ENCODE data around the gene CNNM1. TPM values are rescaled to one million over a fixed set of nuclear protein-coding genes. Genes with fewer than 3 reads are reported as not detected.

The CNNM1 gene
- polyA plus RNA-seq, 2 of the 4 experiments (the other 2 are of a cell fraction), result 14.2 to 17.5 TPM

GRCh38 chr10:99391346-99391745, 62.2 kb downstream of the CNNM1 start:
- TF ChIP-seq JUNB (IDR thresholded peaks at IDR 0.05), result no peak
- TF ChIP-seq USF2 (IDR thresholded peaks at IDR 0.05), result no peak
- TF ChIP-seq HDAC2 (IDR thresholded peaks at IDR 0.05), result no peak
- TF ChIP-seq FOXS1 (CRISPR knock-in tag; IDR thresholded peaks at IDR 0.05), result no peak
- no peak for TF ChIP-seq PBX3 (IDR thresholded peaks at IDR 0.05)
- TF ChIP-seq ZNF302 (CRISPR knock-in tag; IDR thresholded peaks at IDR 0.05), result no peak
- no peak for TF ChIP-seq FOSB (CRISPR knock-in tag; IDR thresholded peaks at IDR 0.05)
- no peak for TF ChIP-seq PHF8 (IDR thresholded peaks at IDR 0.05; ENCODE audit: borderline replicate concordance, low read depth)
- Histone ChIP-seq H3K4me3 (no peak overlapping the region), H3K4me1 (peaks cover 5% of the 10 kb centered on the region; the same call in 1 of the 3 replicates), H3K27ac (no peak overlapping the region), H3K4me2 (no peak overlapping the region), H3K9me3 (no peaks in the 10 kb centered on the region)
- ChIA-PET POLR2A (no interaction called here), CTCF (interaction anchor here (0.7 to 5.0 kb wide), 20 partner anchors 9 to 508 kb away, joined by 3 to 53 read pairs (median 4); partner anchors contain the start of gene GOT1)
- 93% methylated on average over 2 of the region's 2 CpGs for WGBS (ENCODE audit: missing lambda C conversion rate)
- FAIRE-seq (no peak), ATAC-seq (no peak), DNase-seq (ENCODE audit: low read depth in 1 of 2, low spot score in 1 of 2) (no peak)

GRCh38 chr10:99393036-99393435, 63.9 kb downstream of the CNNM1 start:
- Histone ChIP-seq H3K4me2 (no peak overlapping the region), H3K4me3 (no peak overlapping the region), H3K4me1 (peaks cover 5% of the 10 kb centered on the region; the same call in 1 of the 3 replicates), H3K27ac (no peak overlapping the region), H3K9me3 (no peaks in the 10 kb centered on the region)
- no peak for ATAC-seq
- POLR2A ChIA-PET, result interaction anchor here (0.9 kb wide), 1 partner anchor 37 kb away, joined by 4 read pairs; no protein-coding TSS in a partner anchor
- no peak for FAIRE-seq
- CTCF ChIA-PET, result interaction anchor here (0.8 to 5.0 kb wide), 19 partner anchors 8 to 926 kb away, joined by 3 to 53 read pairs (median 7); no protein-coding TSS in a partner anchor
- TF ChIP-seq ELK1 (IDR thresholded peaks at IDR 0.05; ENCODE audit: low read depth, low read length) (no peak), ZSCAN20 (CRISPR knock-in tag; IDR thresholded peaks at IDR 0.05) (no peak), FOSB (CRISPR knock-in tag; IDR thresholded peaks at IDR 0.05) (no peak), RCOR1 (IDR thresholded peaks at IDR 0.05; ENCODE audit: low read depth, low read length) (no peak), SREBF2 (IDR thresholded peaks at IDR 0.05) (no peak), KDM5A (IDR thresholded peaks at IDR 0.05) (no peak), HOXB13 (CRISPR knock-in tag; IDR thresholded peaks at IDR 0.05; ENCODE audit: low read depth) (no peak), RFX5 (IDR thresholded peaks at IDR 0.05) (no peak), MAX (IDR thresholded peaks at IDR 0.05) (no peak), JUNB (IDR thresholded peaks at IDR 0.05) (no peak), EHF (CRISPR knock-in tag; IDR thresholded peaks at IDR 0.05) (no peak), HES2 (IDR thresholded peaks at IDR 0.05) (no peak), PBX3 (IDR thresholded peaks at IDR 0.05) (no peak), RAD21 (conservative IDR thresholded peaks at IDR 0.05 in 1 of 2, IDR thresholded peaks at IDR 0.05 in 1 of 2) (no peak), CEBPB (IDR thresholded peaks at IDR 0.05) (no peak), HEYL (CRISPR knock-in tag; IDR thresholded peaks at IDR 0.05) (no peak), CBX8 (IDR thresholded peaks at IDR 0.05) (no peak), CBX2 (IDR thresholded peaks at IDR 0.05; ENCODE audit: borderline replicate concordance, low read depth) (no peak)
- 63% methylated on average over 2 of the region's 2 CpGs for WGBS (ENCODE audit: missing lambda C conversion rate)
- no peak for DNase-seq (ENCODE audit: low read depth in 1 of 2, low spot score in 1 of 2)

Data from A549 (cell line).